Measurements from ENCODE around the gene SLIT1.

Gene SLIT1

DNA sequence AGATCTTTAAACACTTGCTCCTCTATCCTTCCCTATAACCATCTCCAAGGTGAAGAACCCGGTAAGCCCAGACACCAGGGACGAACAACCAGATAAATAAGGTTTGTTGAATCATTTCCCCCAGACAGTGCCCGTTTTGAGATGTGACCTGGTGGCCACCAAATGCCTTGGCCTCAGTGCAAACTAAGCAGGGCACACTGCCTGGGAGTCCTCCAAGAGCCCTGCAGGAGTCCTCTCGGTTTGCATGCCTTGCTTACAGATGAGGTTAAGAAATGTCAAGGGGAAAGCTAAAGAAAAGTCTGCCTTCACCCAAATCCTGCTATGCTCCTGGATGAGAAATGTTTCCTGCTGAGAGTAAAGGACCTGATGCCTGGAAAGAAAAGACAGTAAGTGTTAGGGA is 31.6 kb downstream of the SLIT1 start:
- DNase-seq, result no peak
- WGBS, result 74% methylated on average over 4 of the region's 4 CpGs

DNA sequence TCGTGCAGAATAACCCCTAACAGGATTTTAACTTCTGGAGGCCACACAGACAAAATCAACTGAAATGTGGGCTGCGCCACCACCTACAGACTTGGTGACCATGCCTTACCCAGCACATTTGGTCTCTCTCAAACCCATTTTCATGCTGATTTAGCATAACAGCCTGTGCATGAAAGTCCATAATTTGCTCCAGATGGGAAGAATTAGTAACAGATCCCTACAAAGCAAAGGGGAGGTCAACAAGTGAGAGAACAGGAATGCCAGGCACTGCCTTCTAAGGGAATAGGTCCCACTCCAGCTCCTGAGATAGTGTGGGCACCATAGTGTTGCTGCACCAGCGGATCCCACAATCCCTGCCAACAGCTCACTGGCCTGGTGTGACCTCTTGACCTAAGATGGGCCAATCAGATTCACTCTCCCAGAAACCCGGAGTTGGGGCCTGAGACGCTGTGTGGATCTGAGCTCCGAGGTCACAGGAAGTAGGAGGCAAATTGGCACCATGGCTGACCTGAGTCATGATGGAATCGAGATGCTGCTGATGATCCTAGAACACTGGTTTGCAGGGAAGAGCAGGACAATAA is 32.4 kb downstream of the SLIT1 start:
- Histone ChIP-seq H4K91ac (ENCODE audit: low read length) (no peak overlapping the region), H2AFZ (ENCODE audit: low read depth, low read length) (no peak overlapping the region), H3K14ac (ENCODE audit: low read length in 2 of 2) (no peak overlapping the region), H3K4me3 (ENCODE audit: insufficient read depth in 1 of 2, low read depth in 1 of 2, low read length in 2 of 2) (no peak overlapping the region), H3K23ac (ENCODE audit: low read length in 2 of 2) (no peak overlapping the region), H3K4me2 (ENCODE audit: low read length, poor library complexity, severe bottlenecking) (no peak overlapping the region), H3K79me1 (replicated peaks; ENCODE audit: low read length, poor library complexity, severe bottlenecking) (no peaks in the 10 kb centered on the region), H2BK15ac (ENCODE audit: low read depth, poor library complexity, severe bottlenecking) (no peak overlapping the region), H3K4me1 (ENCODE audit: control insufficient read depth, insufficient read depth, low read depth, low read length) (no peaks in the 10 kb centered on the region), H3K27ac (ENCODE audit: low read length, poor library complexity, severe bottlenecking) (no peak overlapping the region), H2BK5ac (ENCODE audit: low read depth, low read length, poor library complexity, severe bottlenecking) (no peak overlapping the region), H3K36me3 (ENCODE audit: control insufficient read depth in 1 of 2, insufficient read depth in 2 of 2, low read depth in 1 of 2, low read length in 2 of 2) (no peaks in the 10 kb centered on the region), H2BK120ac (ENCODE audit: low read depth, low read length) (no peak overlapping the region), H3K9me3 (ENCODE audit: control insufficient read depth, low read length) (no peaks in the 10 kb centered on the region), H3K4ac (ENCODE audit: low read depth in 1 of 2, low read length in 2 of 2) (no peak overlapping the region), H2AK5ac (ENCODE audit: low read length, severe bottlenecking) (no peak overlapping the region), H3K18ac (ENCODE audit: low read depth in 1 of 2, low read length in 2 of 2) (no peak overlapping the region), H3K9ac (ENCODE audit: low read length) (no peak overlapping the region), H4K8ac (ENCODE audit: low read length) (no peak overlapping the region), H3K27me3 (ENCODE audit: control insufficient read depth in 1 of 2, insufficient read depth in 1 of 2, low read length in 2 of 2) (peaks cover 29 to 80% of the 10 kb centered on the region in 2 experiments), H2BK12ac (ENCODE audit: low read length in 2 of 2) (no peak overlapping the region)
- DNase-seq, result no peak
- 86% methylated on average over 7 of the region's 7 CpGs for WGBS

More for the DNA sequence above, 31.6 kb downstream of the SLIT1 start:
- no peaks in the 10 kb centered on the region for H3K36me3 ChIP-seq (ENCODE audit: control insufficient read depth in 1 of 2, insufficient read depth in 2 of 2, low read depth in 1 of 2, low read length in 2 of 2)
- no peak overlapping the region for H4K8ac ChIP-seq (ENCODE audit: low read length)
- H2BK120ac ChIP-seq (ENCODE audit: low read depth, low read length), result no peak overlapping the region
- no peak overlapping the region for H3K9ac ChIP-seq (ENCODE audit: low read length)
- no peak overlapping the region for H3K18ac ChIP-seq (ENCODE audit: low read depth in 1 of 2, low read length in 2 of 2)
- H2BK12ac ChIP-seq (ENCODE audit: low read length in 2 of 2), result no peak overlapping the region
- no peak overlapping the region for H3K4me2 ChIP-seq (ENCODE audit: low read length, poor library complexity, severe bottlenecking)
- no peak overlapping the region for H2BK5ac ChIP-seq (ENCODE audit: low read depth, low read length, poor library complexity, severe bottlenecking)
- no peak overlapping the region for H2AK5ac ChIP-seq (ENCODE audit: low read length, severe bottlenecking)
- no peak overlapping the region for H4K91ac ChIP-seq (ENCODE audit: low read length)
- H3K27ac ChIP-seq (ENCODE audit: low read length, poor library complexity, severe bottlenecking), result no peak overlapping the region
- no peak overlapping the region for H3K4ac ChIP-seq (ENCODE audit: low read depth in 1 of 2, low read length in 2 of 2)
- no peaks in the 10 kb centered on the region for H3K4me1 ChIP-seq (ENCODE audit: control insufficient read depth, insufficient read depth, low read depth, low read length)
- H3K14ac ChIP-seq (ENCODE audit: low read length in 2 of 2), result no peak overlapping the region
- no peaks in the 10 kb centered on the region for H3K9me3 ChIP-seq (ENCODE audit: control insufficient read depth, low read length)
- no peak overlapping the region for H2AFZ ChIP-seq (ENCODE audit: low read depth, low read length)
- H3K23ac ChIP-seq (ENCODE audit: low read length in 2 of 2), result no peak overlapping the region
- no peak overlapping the region for H2BK15ac ChIP-seq (ENCODE audit: low read depth, poor library complexity, severe bottlenecking)
- peaks cover 25 to 82% of the 10 kb centered on the region in 2 experiments for H3K27me3 ChIP-seq (ENCODE audit: control insufficient read depth in 1 of 2, insufficient read depth in 1 of 2, low read length in 2 of 2)
- no peak overlapping the region for H3K4me3 ChIP-seq (ENCODE audit: insufficient read depth in 1 of 2, low read depth in 1 of 2, low read length in 2 of 2)
- no peaks in the 10 kb centered on the region for H3K79me1 ChIP-seq (replicated peaks; ENCODE audit: low read length, poor library complexity, severe bottlenecking)

DNA sequence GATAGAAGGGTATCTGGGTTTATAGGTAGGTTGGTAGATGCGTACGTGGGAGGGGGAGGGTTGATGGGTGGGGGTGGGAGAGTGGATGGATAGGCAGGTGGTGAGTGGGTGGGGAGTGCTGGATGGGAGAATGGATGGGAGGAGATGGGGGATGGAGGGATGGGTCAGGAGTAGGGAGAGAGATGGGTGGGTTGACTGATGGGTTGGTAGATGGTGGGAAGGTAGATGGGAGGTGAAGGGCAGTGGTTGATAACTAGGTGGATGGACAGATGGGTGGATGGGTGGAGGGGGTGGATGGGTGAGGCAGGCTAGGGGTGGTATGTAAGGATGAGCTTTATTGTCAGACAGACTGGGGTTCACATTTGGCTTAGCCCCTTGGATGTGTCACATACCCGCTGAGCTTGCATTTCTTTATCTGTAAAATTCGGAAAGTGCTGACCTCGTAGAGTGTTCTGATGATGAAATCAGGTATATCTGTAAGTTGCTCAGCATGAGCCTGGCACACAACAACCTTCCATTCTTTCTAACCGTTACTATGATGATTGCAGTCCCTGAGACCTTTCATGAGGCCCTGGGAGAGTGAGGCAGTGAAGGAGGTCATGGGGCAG is 34.3 kb downstream of the SLIT1 start:
- Histone ChIP-seq H2AK5ac (ENCODE audit: low read length, severe bottlenecking) (no peak overlapping the region), H3K4me1 (ENCODE audit: control insufficient read depth, insufficient read depth, low read depth, low read length) (no peaks in the 10 kb centered on the region), H2BK120ac (ENCODE audit: low read depth, low read length) (no peak overlapping the region), H3K18ac (ENCODE audit: low read depth in 1 of 2, low read length in 2 of 2) (no peak overlapping the region), H3K79me1 (replicated peaks; ENCODE audit: low read length, poor library complexity, severe bottlenecking) (no peaks in the 10 kb centered on the region), H2BK5ac (ENCODE audit: low read depth, low read length, poor library complexity, severe bottlenecking) (no peak overlapping the region), H3K4ac (ENCODE audit: low read depth in 1 of 2, low read length in 2 of 2) (no peak overlapping the region), H3K4me3 (ENCODE audit: insufficient read depth in 1 of 2, low read depth in 1 of 2, low read length in 2 of 2) (no peak overlapping the region), H3K9ac (ENCODE audit: low read length) (no peak overlapping the region), H2BK15ac (ENCODE audit: low read depth, poor library complexity, severe bottlenecking) (no peak overlapping the region), H3K23ac (ENCODE audit: low read length in 2 of 2) (no peak overlapping the region), H3K9me3 (ENCODE audit: control insufficient read depth, low read length) (no peaks in the 10 kb centered on the region), H3K27ac (ENCODE audit: low read length, poor library complexity, severe bottlenecking) (no peak overlapping the region), H3K36me3 (ENCODE audit: control insufficient read depth in 1 of 2, insufficient read depth in 2 of 2, low read depth in 1 of 2, low read length in 2 of 2) (no peaks in the 10 kb centered on the region), H3K14ac (ENCODE audit: low read length in 2 of 2) (no peak overlapping the region), H4K91ac (ENCODE audit: low read length) (no peak overlapping the region), H3K27me3 (ENCODE audit: control insufficient read depth in 1 of 2, insufficient read depth in 1 of 2, low read length in 2 of 2) (peaks cover 41 to 82% of the 10 kb centered on the region in 2 experiments), H3K4me2 (ENCODE audit: low read length, poor library complexity, severe bottlenecking) (no peak overlapping the region), H4K8ac (ENCODE audit: low read length) (no peak overlapping the region), H2AFZ (ENCODE audit: low read depth, low read length) (no peak overlapping the region), H2BK12ac (ENCODE audit: low read length in 2 of 2) (no peak overlapping the region)
- 92% methylated on average over 6 of the region's 6 CpGs for WGBS
- no peak for DNase-seq

DNA sequence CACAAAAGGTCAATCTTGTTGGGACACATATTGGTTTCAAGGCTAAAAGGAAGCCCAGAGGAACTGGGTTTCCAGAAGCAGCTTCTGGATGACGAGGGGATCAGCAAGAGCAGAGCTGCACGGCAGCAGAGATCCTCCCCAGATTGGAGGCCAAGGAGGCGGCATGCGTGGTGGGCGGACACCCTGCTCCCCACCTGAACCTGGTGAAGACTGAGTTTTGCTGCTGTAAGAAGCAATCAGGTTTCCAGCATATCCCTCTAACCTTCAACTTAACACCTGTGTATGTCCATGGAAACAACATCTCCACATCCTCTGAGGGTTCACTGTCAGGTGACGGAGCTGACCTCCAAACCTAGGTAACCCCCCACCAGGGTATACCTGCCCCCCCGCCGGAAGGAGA is 35.1 kb downstream of the SLIT1 start:
- H3K14ac ChIP-seq (ENCODE audit: low read length in 2 of 2), result no peak overlapping the region
- H3K23ac ChIP-seq (ENCODE audit: low read length in 2 of 2), result no peak overlapping the region
- no peak overlapping the region for H3K4me2 ChIP-seq (ENCODE audit: low read length, poor library complexity, severe bottlenecking)
- H3K79me1 ChIP-seq (replicated peaks; ENCODE audit: low read length, poor library complexity, severe bottlenecking), result no peaks in the 10 kb centered on the region
- no peaks in the 10 kb centered on the region for H3K9me3 ChIP-seq (ENCODE audit: control insufficient read depth, low read length)
- no peak overlapping the region for H4K8ac ChIP-seq (ENCODE audit: low read length)
- no peaks in the 10 kb centered on the region for H3K4me1 ChIP-seq (ENCODE audit: control insufficient read depth, insufficient read depth, low read depth, low read length)
- H2BK12ac ChIP-seq (ENCODE audit: low read length in 2 of 2), result no peak overlapping the region
- no peak overlapping the region for H4K91ac ChIP-seq (ENCODE audit: low read length)
- no peak overlapping the region for H3K4ac ChIP-seq (ENCODE audit: low read depth in 1 of 2, low read length in 2 of 2)
- no peak overlapping the region for H2AK5ac ChIP-seq (ENCODE audit: low read length, severe bottlenecking)
- H3K18ac ChIP-seq (ENCODE audit: low read depth in 1 of 2, low read length in 2 of 2), result no peak overlapping the region
- WGBS, result 44% methylated on average over 8 of the region's 8 CpGs
- no peak overlapping the region for H2BK15ac ChIP-seq (ENCODE audit: low read depth, poor library complexity, severe bottlenecking)
- no peak for DNase-seq
- H2AFZ ChIP-seq (ENCODE audit: low read depth, low read length), result no peak overlapping the region
- no peak overlapping the region for H2BK5ac ChIP-seq (ENCODE audit: low read depth, low read length, poor library complexity, severe bottlenecking)
- H3K36me3 ChIP-seq (ENCODE audit: control insufficient read depth in 1 of 2, insufficient read depth in 2 of 2, low read depth in 1 of 2, low read length in 2 of 2), result no peaks in the 10 kb centered on the region
- no peak overlapping the region for H3K9ac ChIP-seq (ENCODE audit: low read length)
- peaks cover 49 to 81% of the 10 kb centered on the region in 2 experiments for H3K27me3 ChIP-seq (ENCODE audit: control insufficient read depth in 1 of 2, insufficient read depth in 1 of 2, low read length in 2 of 2)
- no peak overlapping the region for H3K4me3 ChIP-seq (ENCODE audit: insufficient read depth in 1 of 2, low read depth in 1 of 2, low read length in 2 of 2)
- H3K27ac ChIP-seq (ENCODE audit: low read length, poor library complexity, severe bottlenecking), result no peak overlapping the region
- no peak overlapping the region for H2BK120ac ChIP-seq (ENCODE audit: low read depth, low read length)

All from mesenchymal stem cell (in vitro differentiated cells and primary cell).